HG03097 (cell line): ENCODE results near the gene CCDC192.
"Not testable (repeated sequence)": the region's sequence is repeated elsewhere in the genome, so short reads cannot be mapped to it uniquely, and the experiment has no call there.

Experiments used
- ATAC-seq: cut with Tn5 transposase; IDR thresholded peaks from one replicate; pipeline ENCODE4 v1.9.1; 2021; ENCODE audit not compliant: unreplicated experiment, low FRiP score

Gene CCDC192

DNA sequence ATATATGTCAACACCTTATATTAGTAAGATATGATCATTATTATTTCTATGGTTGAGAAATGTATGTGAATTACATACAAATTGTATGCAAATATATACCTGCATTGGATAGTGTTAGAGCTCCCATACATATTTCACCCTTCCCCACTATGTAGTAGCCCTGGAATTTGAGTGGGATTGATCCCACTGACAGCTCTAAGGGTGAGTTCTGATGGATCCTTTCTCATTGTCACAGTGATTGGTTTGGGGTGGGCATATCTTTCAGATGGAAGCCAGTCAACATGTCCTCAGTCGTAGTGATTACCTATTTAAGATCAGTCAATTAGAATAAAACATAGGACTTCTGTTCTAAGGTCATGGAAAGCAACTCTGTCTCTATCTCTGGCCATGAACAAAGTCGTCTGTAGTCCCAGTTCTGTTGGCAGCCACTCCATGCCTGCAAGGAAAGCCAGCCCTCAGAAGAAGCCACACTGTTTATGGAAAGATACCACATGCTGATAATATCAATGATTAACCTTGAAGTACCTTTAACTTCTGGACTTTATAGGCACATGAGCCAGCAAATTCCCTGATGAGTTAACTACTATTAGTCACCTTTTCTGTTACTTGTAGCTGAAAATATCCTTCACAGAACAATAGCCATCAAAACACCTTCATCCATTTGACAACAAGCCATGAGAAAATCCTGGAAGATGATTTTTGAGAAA, 5.1 kb upstream of the CCDC192 start:
- ATAC-seq: no peak

DNA sequence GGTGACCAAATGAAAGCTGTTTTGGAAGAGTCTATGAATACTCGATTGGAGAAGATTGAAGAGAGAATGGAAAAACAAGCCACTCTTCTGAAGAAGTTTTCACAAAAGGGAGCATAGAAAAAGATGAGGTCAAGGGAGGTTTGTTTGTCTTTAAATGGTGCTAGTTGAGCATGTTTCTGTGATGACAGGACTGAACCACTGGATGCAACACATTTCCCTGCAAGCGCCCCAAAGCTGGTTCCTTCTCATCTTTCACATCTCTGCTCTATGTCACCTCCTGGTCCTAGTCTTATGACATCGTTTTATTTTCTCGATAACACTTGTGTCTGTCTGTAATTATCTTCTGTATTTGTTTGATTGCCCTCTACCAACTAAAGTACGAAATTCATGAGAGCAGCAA, 3.8 kb upstream of the CCDC192 start:
- no peak for ATAC-seq

DNA sequence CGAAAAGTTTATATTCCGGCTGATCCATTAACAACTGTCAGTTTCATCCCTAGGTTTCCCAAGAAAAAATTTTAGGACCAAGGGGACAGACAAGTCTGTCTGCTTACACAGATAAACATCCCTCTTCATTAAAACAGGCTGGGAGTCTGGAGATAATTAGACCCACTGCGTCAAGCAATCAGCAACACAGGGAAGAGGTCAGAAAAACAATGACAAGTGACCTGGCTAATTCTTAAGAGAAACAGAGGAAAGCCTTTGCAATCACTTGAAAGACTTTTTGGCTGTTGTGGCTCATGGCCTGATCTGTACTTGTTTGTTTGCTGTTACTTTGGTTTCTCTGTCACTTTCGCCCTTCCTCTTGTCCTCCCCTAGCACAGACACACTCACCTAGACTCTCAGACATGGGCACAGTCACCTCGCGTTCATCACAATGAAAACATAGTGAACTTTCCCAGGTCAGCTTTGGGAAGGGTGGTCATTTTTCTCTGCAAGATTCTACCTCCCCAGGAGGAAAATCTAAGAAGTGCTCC, 2.9 kb upstream of the CCDC192 start:
- ATAC-seq: no peak

DNA sequence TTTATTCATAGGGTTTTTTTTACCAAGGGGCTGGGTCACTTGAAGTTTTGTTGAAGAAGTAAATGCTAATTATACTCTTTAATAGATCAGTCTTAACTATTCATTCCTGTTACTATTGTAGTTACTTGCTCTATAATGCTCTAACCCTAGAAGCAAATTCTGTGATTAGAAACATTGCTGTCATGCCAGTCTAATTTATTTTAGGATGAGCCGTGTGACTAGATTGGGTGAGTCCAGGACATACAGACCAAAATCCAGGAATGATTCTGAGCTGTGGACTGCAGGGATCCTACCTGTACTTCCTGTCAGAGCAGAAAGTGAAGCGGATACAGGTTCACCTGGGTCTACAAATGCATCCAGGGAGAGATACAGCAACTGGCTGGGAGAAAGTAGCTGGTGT, 757 bp upstream of the CCDC192 start:
- ATAC-seq: no peak

DNA sequence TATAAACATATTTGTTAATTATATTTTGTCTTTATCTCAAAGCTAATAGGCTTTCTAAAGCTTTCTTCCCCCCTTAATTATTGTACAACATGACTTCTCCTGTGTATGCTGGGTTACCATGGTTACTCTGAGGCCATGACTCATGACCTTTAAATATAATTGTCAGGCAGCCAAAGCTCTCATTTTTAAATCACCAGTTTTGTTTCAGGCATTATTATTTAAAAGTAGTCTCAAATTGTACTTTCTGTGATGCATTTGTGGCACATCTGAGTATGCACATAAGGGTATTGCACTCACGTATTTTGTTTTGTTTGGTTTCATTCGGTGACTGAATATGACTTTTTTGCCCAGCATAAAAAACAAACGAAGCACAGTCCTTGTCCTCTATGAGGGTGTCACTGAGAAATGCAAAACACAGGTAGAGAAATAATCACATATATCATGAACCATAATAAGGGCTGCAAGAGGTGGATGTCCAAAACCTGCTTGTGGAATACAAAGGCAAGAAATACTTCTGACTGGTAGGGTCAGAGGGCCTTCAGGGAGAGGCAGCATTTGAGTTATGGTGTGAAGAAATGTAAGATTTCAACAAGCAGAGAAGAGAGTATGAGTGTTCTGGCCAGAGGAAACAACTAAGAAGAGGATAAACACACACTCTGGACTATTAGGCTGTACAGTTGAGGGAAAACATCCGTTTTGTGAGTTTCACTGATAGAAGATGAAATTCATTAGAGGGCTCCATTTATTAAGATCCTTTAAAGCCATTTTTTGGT, 2.1 kb downstream of the CCDC192 start:
- no peak for ATAC-seq

DNA sequence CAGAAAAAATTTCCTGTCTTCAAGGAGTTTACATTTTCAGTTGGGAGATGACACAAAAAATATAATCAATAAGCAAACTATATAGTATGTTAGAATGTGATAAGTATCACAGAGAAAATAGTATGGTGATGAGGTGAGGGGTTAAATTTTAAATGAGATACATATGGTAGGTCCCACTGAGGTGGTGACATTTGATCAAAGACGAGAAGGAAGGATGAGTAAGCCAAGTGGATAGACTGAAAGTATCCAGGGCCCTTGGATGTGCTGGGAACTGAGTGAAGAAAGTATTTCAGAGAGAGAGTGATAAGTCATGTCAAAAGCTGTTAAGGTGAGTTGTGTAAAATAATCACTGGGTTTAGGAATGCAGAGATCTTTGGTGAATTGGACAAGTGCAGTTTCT, 3.5 kb downstream of the CCDC192 start:
- ATAC-seq: no peak

DNA sequence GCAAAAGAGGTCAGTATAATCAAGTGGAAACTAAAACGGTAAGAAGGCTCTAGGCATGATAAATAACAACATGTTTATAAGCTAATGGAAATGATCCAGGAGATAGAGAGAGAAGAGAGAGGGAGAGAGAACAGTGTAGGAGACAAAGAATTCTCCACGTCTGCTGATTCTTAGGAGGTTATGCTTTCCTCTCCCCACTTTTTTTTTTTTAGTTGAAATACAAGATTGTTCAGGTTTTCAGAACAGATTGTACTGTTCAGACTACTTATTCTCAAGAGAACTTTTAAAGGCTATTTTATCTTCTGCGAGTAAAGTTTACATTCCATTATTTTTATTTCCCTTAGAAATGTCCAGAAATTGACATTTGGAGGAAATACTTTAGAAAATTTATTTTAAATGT, 4.0 kb downstream of the CCDC192 start:
- no peak for ATAC-seq

DNA sequence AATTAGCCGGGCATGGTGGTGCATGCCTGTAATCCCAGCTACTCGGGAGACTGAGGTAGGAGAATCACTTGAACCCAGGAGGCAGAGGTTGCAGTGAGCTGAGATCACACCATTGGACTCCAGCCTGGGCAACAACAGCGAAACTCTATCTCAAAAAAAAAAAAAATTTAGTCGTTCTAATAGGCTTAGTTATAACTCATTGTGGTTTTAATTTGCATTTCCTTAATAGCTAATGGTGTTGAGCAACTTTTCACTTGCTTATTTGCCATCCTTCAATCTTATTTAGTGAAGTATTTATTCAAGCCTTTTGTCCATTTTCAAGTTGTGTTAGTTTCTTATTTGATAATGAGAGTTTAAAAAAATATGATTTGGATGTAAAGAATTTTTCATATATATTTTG, 9.9 kb downstream of the CCDC192 start:
- not testable (repeated sequence) for ATAC-seq

DNA sequence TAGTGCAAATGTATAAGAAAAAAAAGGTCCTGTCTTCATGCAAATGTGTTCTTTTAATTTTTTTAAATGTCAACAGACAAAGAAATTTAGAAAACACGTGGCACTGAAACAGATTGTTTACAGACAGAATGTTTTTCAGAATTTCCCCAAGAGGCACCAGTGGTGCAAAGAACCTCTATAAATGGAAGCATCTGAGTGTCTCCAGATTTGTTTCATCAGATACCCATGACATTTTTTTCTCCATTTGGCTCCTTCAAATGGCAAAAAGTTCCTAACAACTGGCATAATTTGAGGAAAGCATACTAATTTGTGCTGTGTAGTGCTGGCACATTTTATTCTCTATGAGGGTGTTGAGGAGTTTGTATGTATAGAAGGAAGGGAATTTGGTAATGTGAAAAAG, 15.0 kb downstream of the CCDC192 start:
- no peak for ATAC-seq

DNA sequence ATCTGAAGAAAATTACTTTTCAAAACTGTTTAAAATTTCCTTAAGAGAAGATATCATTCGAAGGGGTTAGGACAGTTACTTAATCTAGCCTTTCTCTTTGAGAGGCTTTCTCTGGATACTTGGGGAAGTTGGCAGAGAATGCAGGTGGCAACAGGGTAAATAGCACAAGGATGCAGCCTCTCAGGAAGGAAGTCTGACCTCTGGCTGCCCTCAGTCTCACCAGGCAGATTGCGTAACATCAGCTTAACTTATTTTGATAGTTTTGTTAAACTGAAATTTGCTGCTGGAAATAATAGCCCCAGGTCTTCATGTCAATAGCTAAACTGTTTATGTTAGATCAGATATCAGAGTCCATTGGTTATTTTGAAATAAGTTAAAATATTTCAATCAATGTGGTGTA, 20.4 kb downstream of the CCDC192 start:
- no peak for ATAC-seq

DNA sequence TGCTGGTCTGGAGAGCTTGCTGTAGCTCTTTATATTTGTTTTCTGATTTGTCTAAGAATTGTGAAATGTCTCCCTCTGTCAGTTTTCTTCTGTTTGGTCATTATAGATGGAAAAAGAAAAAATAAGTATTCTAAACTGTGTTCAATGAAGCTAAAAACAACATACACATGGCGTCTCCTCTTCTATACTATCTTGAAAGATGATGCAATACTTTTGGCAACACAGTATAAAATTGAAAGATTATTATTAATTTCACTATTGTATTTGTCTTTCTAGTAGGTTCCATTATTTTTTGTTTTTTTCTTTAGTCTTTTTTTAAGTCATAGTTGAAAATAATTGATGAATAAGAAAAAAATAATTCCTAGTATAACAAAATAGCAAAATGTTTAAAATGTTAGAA, 22.5 kb downstream of the CCDC192 start:
- ATAC-seq: no peak

DNA sequence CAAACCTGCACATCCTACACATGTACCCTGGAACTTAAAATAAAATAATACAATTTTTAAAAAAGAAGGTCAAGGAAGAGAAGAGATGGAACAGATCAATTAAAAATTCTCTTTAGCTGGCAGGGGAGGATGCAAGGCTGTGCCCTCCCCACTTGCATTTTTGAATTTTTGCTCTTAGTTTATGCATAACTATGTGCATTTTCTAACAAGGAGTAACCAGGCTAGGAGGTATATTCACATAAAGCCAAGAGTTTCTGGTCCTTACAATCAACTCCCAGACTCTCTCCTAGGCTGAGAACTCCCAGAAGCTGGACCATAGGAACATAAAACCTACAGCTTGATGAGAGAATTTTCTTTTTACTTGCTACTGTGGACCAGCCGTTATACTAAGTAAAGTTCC, 29.8 kb downstream of the CCDC192 start:
- ATAC-seq: no peak

DNA sequence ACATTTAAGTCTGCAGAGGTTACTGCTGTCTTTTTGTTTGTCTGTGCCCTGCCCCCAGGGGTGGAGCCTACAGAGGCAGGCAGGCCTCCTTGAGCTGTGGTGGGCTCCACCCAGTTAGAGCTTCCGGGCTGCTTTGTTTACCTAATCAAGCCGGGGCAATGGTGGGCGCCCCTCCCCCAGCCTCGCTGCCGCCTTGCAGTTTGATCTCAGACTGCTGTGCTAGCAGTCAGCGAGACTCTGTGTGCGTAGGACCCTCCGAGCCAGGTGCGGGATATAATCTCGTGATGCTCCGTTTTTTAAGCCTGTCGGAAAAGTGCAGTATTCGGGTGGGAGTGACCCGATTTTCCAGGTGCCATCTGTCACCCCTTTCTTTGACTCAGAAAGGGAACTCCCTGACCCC, 36.2 kb downstream of the CCDC192 start:
- not testable (repeated sequence) for ATAC-seq

DNA sequence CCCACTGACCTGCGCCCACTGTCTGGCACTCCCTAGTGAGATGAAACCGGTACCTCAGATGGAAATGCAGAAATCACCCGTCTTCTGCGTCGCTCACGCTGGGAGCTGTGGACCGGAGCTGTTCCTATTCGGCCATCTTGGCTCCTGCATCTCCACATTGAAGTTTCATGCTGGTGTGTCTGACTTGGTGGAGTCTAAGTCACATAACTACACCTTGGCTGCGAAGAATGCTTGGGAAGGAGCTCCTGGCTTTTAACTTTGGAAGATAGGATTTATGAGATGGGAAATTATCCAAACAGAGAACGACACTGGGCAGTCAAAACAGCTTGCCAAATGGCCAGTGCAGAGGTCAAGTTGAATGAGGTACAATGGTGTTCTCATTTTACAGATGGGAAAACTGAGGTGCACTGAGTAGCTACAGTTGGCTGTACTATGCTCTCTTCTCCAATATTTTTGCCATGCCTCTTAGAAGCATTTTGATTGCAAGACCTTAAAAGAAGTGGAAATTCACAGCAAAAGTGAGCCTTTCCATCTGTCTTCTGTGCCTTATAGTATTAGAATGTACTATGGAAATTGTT, 36.7 kb downstream of the CCDC192 start:
- ATAC-seq: no peak

DNA sequence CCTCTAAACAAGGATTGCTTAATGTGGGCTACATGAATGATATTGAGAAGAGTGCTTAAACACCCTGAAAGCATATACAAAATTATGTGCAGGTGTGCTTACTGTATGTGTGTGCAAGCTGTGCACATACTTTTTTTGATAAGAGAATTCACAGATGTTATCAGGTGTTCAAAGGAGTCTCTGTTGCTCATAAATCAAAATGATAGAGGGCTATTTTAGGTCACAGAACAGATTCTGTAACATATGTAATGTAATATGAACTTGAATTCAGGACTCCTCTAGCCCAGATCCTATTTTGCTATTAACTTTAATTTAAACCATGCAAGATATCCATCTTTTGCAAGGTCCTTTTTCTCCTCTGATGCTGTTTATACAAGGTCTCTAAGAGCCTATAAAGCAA, 38.2 kb downstream of the CCDC192 start:
- no peak for ATAC-seq

DNA sequence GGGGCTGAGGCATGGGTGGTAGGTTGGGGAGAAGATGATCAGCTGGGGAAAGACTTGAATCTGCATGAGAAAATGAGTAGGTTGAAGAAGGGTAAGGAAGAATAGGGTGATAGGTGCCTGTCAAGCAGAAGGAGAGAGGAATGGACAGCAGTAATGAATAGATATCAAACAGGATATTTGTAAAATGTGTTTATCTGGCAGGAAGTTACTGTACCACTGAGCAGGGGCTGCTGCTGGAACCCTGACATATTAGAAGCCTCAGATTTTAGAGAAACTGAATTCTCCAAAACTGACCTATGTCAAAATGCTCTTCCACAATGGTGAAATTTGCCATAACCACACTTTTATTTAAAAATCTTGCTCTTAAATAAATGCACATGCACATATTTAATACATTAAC, 41.0 kb downstream of the CCDC192 start:
- no peak for ATAC-seq

DNA sequence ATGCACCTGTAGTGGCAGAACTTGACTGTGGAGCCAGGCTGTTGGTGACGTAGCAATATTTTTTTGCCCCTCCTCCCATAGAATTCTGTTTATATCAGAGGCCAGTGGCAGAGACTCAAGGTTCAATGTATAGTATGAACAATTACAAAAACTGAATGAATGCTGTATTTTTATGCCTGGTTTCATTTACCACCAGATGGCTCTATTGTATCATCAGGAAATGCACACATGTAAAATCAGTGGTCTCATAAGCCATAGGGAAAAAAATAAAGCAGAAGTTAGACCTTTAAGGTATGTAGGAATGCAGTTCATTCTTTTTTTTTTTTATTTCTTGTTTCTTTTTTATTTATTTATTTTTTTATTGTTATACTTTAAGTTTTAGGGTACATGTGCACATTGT, 43.6 kb downstream of the CCDC192 start:
- ATAC-seq: no peak

DNA sequence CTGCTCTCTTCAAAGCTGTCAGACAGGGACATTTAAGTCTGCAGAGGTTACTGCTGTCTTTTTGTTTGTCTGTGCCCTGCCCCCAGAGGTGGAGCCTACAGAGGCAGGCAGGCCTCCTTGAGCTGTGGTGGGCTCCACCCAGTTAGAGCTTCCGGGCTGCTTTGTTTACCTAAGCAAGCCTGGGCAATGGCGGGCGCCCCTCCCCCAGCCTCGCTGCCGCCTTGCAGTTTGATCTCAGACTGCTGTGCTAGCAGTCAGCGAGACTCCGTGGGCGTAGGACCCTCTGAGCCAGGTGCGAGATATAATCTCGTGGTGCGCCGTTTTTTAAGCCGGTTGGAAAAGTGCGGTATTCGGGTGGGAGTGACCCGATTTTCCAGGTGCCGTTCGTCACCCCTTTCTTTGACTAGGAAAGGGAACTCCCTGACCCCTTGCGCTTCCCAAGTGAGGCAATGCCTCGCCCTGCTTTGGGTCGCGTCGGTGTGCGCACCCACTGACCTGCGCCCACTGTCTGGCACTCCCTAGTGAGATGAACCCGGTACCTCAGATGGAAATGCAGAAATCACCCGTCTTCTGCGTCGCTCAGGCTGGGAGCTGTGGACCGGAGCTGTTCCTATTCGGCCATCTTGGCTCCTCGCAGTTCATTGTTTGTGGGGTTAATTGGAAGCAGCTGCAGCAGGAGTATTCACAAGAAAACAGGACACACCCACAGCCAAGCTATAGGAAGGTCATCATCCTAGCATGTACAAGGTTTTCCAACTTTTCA, 49.5 kb downstream of the CCDC192 start:
- ATAC-seq: not testable (repeated sequence)

DNA sequence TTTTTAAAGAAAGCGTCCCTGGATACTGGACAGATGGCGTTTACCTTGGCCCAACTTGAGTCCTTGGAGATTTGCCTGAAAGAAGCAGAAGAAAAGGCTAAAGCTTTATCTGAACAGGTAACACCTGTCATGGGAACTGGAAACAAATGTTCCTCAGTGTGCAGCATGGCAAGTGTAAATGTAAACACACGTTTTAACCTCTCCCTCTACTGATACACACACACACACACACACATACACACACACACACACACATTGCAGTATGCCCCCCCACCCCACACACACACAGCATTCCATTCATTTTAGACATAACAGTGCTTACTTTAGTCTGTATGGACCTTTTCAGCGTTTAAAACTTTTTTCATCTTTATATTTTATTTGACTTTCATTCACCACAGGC, 51.1 kb downstream of the CCDC192 start:
- ATAC-seq: no peak

DNA sequence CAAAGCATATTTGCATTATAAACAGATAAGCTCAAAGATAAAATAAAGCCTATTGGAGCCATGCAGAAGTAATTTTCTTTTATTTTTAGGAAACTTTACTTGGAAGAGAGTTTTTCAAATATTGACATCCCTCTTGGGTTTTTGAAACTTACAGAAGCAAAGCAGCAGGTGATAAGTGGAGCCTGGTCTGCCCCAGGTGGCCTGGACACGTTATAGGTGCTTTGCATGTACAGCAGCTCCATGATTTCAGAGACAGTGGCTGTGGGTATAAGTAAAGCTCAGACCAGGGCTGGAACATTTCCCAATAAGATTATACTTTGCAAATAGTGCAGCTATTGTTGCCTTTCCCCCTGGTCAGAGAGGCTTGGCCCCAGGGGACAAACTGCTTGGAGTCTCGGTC, 51.5 kb downstream of the CCDC192 start:
- no peak for ATAC-seq

DNA sequence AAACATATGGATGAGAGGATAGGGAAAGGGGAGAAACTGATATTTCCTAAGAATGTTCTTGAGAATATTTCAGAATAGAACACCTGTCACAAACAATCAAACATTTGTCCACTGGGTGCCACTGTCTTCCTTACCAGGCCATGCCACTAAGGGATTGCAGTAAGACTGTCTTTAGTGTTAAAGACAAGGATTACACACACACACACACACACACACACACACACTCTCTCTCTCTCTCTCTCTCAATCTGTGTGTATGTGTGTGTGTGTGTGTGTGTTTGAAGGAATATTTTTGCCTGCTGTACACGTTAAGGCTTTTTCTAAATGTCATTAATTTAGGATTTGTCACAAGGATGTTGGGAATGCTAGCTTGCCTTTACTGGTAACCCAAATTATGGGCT, 54.4 kb downstream of the CCDC192 start:
- peak; percentile 81 for ATAC-seq
